OCI-LY1 (cell line): ENCODE measurements around the gene NOS1.

Experiments
- H2AFZ ChIP-seq: fragments of 200-600 bp; sonication (generic), shearing (Covaris generic); 2 replicates; pipeline ENCODE4 v1.6.0; 2014; ENCODE audit warnings: antibody characterized with exemption, mild to moderate bottlenecking, low read length
- H3F3A ChIP-seq: fragments of 200-600 bp; sonication (generic), shearing (Covaris generic); 2 replicates; pipeline ENCODE4 v1.6.0; 2014; ENCODE audit warnings: mild to moderate bottlenecking, antibody characterized with exemption, low read length, moderate library complexity; ENCODE audit not compliant: insufficient read depth
- H3K27ac ChIP-seq: fragments of 200-600 bp; sonication (generic); 2 replicates; pipeline ENCODE4 v1.5.1; 2014; ENCODE audit warnings: low read length, mixed run types, mild to moderate bottlenecking, low read depth; ENCODE audit not compliant: poor library complexity, severe bottlenecking
- H3K27me3 ChIP-seq: fragments of 200-600 bp; sonication (generic); 2 replicates; pipeline ENCODE4 v1.6.0; 2014; ENCODE audit warnings: antibody characterized with exemption, mild to moderate bottlenecking, low read length, moderate library complexity; ENCODE audit not compliant: insufficient read depth
- H3K36me3 ChIP-seq: fragments of 200-600 bp; sonication (generic); 2 replicates; pipeline ENCODE4 v1.6.1; 2014; ENCODE audit warnings: mild to moderate bottlenecking, antibody characterized with exemption, low read length, moderate library complexity, mixed read lengths; ENCODE audit not compliant: insufficient read depth
- H3K4me1 ChIP-seq: fragments of 200-600 bp; sonication (generic); 2 replicates; pipeline ENCODE4 v1.5.1; 2014; ENCODE audit warnings: mild to moderate bottlenecking, low read length, moderate library complexity; ENCODE audit not compliant: insufficient read depth, severe bottlenecking
- H3K4me2 ChIP-seq: fragments of 200-600 bp; sonication (generic), shearing (Covaris generic); 2 replicates; pipeline ENCODE4 v1.6.1; 2014; ENCODE audit warnings: low read length
- H3K4me3 ChIP-seq: fragments of 200-600 bp; sonication (generic); 2 replicates; pipeline ENCODE4 v1.5.1; 2014; ENCODE audit warnings: low read length, low read depth, mild to moderate bottlenecking, mixed read lengths; ENCODE audit not compliant: poor library complexity, severe bottlenecking
- H3K79me2 ChIP-seq: fragments of 200-600 bp; shearing (Covaris generic); 2 replicates; pipeline ENCODE4 v1.6.1; 2016; ENCODE audit warnings: mixed run types, low read length, mixed read lengths; ENCODE audit not compliant: insufficient read depth
- H3K9ac ChIP-seq: fragments of 200-600 bp; sonication (generic), shearing (Covaris generic); 2 replicates; pipeline ENCODE4 v1.6.1; 2014; ENCODE audit warnings: mild to moderate bottlenecking, low read length, mixed read lengths
- H3K9me2 ChIP-seq: fragments of 200-600 bp; sonication (generic), shearing (Covaris generic); 2 replicates; pipeline ENCODE4 v1.6.1; 2014; ENCODE audit warnings: low read depth, mild to moderate bottlenecking, low read length, mixed read lengths
- H3K9me3 ChIP-seq: fragments of 200-600 bp; shearing (Covaris generic); 2 replicates; pipeline ENCODE4 v1.6.1; 2014; ENCODE audit warnings: low read length, mixed read lengths
- H4K20me1 ChIP-seq: fragments of 200-600 bp; sonication (generic), shearing (Covaris generic); 2 replicates; pipeline ENCODE4 v1.6.0; 2016; ENCODE audit warnings: mild to moderate bottlenecking, low read length; ENCODE audit not compliant: insufficient read depth
- CTCF ChIP-seq: fragments of 200-600 bp; sonication (generic), shearing (Covaris generic); IDR thresholded peaks from 2 replicates; pipeline ENCODE4 v1.5.1; 2017; ENCODE audit warnings: mild to moderate bottlenecking, antibody characterized with exemption, low read length, moderate library complexity, mixed read lengths
- EZH2 ChIP-seq: fragments of 200-600 bp; sonication (generic), shearing (Covaris generic); IDR thresholded peaks from 2 replicates; pipeline ENCODE4 v1.8.0; 2017; ENCODE audit warnings: borderline replicate concordance, mixed run types, mild to moderate bottlenecking, antibody characterized with exemption, low read length, moderate library complexity, mixed read lengths

Gene NOS1

DNA sequence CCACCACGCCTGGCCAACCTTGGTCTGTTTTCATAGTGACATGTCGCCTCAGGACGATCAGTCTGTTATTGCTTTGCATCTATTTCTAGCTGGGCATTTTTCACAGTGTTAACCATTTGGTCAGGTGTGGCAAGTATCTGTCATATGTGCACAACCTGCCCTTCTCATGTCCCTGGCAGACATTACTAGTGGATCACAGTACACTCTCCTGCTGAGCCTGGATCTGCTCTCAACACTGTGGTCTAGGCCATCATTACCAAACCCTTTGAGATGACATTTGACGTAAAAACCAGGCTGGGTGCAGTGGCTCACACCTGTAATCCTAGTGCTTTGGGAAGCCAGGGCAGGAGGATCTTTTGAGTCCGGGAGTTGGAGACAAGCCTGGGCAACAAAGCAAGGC is 29.4 kb upstream of the NOS1 start:
- H3K9me3 ChIP-seq, result no peaks in the 10 kb centered on the region
- no peaks in the 10 kb centered on the region for H3K4me1 ChIP-seq
- H4K20me1 ChIP-seq, result no peaks in the 10 kb centered on the region
- no peaks in the 10 kb centered on the region for H3K9me2 ChIP-seq
- no peak overlapping the region for H2AFZ ChIP-seq
- H3K27me3 ChIP-seq, result no peaks in the 10 kb centered on the region
- H3K4me2 ChIP-seq, result no peak overlapping the region
- no peak overlapping the region for H3K27ac ChIP-seq
- no peak overlapping the region for H3K4me3 ChIP-seq
- H3K79me2 ChIP-seq, result no peaks in the 10 kb centered on the region
- no peaks in the 10 kb centered on the region for H3K36me3 ChIP-seq
- no peaks in the 10 kb centered on the region for H3F3A ChIP-seq
- TF ChIP-seq CTCF, result no peak
- TF ChIP-seq EZH2, result no peak
- H3K9ac ChIP-seq, result no peak overlapping the region

GRCh38 chr12:117388951-117389446 is 27.6 kb upstream of the NOS1 start:
- TF ChIP-seq EZH2, result no peak
- no peak for TF ChIP-seq CTCF
- Histone ChIP-seq H3K9me2 (no peaks in the 10 kb centered on the region), H3F3A (no peaks in the 10 kb centered on the region), H3K4me3 (no peak overlapping the region), H4K20me1 (no peaks in the 10 kb centered on the region), H3K79me2 (no peaks in the 10 kb centered on the region), H3K4me1 (no peaks in the 10 kb centered on the region), H3K9ac (no peak overlapping the region), H3K9me3 (no peaks in the 10 kb centered on the region), H2AFZ (no peak overlapping the region), H3K27ac (no peak overlapping the region), H3K36me3 (no peaks in the 10 kb centered on the region), H3K4me2 (no peak overlapping the region), H3K27me3 (no peaks in the 10 kb centered on the region)

DNA sequence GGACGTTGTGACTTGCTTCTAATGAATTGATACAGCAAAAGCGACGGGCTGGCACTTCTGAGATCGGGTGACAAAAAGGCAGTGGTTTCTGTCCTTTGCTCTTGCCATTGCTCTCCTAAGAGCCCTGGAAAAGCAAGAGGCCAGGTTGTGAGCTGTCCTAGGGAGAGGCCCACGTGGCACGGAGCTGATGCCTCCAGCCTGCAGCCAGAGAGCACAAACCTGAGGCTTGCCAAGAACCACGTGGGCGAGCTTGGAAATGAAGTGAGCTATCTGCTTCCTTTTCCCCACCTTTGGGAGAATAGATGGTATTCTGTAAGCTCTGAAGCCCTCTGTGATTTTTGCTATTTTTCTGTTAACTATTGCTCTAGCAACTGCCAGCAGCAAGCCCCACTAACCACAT is 26.4 kb upstream of the NOS1 start:
- Histone ChIP-seq H3K9ac (no peak overlapping the region), H3K4me3 (no peak overlapping the region), H3K4me1 (no peaks in the 10 kb centered on the region), H3K79me2 (no peaks in the 10 kb centered on the region), H4K20me1 (no peaks in the 10 kb centered on the region), H3K27me3 (no peaks in the 10 kb centered on the region), H2AFZ (no peak overlapping the region), H3K9me3 (no peaks in the 10 kb centered on the region), H3F3A (no peaks in the 10 kb centered on the region), H3K4me2 (no peak overlapping the region), H3K36me3 (no peaks in the 10 kb centered on the region), H3K27ac (no peak overlapping the region), H3K9me2 (no peaks in the 10 kb centered on the region)
- no peak for TF ChIP-seq CTCF
- no peak for TF ChIP-seq EZH2
